A673 (cell line): ENCODE data around the gene ANO4. TPM values are rescaled to one million over a fixed set of nuclear protein-coding genes. Genes with fewer than 3 reads are reported as not detected.

Experiments
- BruUV-seq: library from RNA; stranded (reverse); fragments of 400-500 nt; replicated peaks from 2 replicates; lab custom pipeline; 2021; lab: Mats Ljungman, UMichigan
- CTCF ChIA-PET: fragments of 300-600 bp; sonication (Branson Sonifier 250); formaldehyde crosslinking; loops from one replicate; lab custom pipeline; 2022; ENCODE audit warnings: antibody characterized with exemption; lab: Charles Lee
- POLR2A ChIA-PET: fragments of 300-600 bp; sonication (Branson Sonifier 250); formaldehyde crosslinking; loops from one replicate; lab custom pipeline; 2022; ENCODE audit warnings: antibody characterized with exemption; ENCODE audit not compliant: low non-redundant PET; lab: Charles Lee
- DNase-seq: peaks from one replicate; pipeline ENCODE4 v3.0.0-alpha.2; 2015; ENCODE audit warnings: low spot score
- H3K27ac ChIP-seq: fragments of 200-600 bp; sonication (generic); 2 replicates; pipeline ENCODE4 v1.5.1; 2016; ENCODE audit warnings: mixed run types, low read depth, mild to moderate bottlenecking, mixed read lengths, antibody characterized with exemption, low read length; ENCODE audit not compliant: poor library complexity, severe bottlenecking
- H3K27me3 ChIP-seq: fragments of 200-600 bp; sonication (generic); replicated peaks from 2 replicates; pipeline ENCODE4 v1.6.1; 2017; ENCODE audit warnings: mixed run types, low read depth, mild to moderate bottlenecking, mixed read lengths, antibody characterized with exemption, low read length; ENCODE audit not compliant: insufficient read depth, poor library complexity
- H3K36me3 ChIP-seq: fragments of 200-600 bp; sonication (generic); 2 replicates; pipeline ENCODE4 v1.6.1; 2016; ENCODE audit warnings: mixed run types, mild to moderate bottlenecking, mixed read lengths, antibody characterized with exemption, low read length; ENCODE audit not compliant: insufficient read depth, poor library complexity, severe bottlenecking
- H3K4me1 ChIP-seq: fragments of 200-600 bp; sonication (generic); 2 replicates; pipeline ENCODE4 v1.6.1; 2017; ENCODE audit warnings: mixed run types, mild to moderate bottlenecking, mixed read lengths, antibody characterized with exemption, low read length; ENCODE audit not compliant: insufficient read depth, poor library complexity, severe bottlenecking
- H3K4me3 ChIP-seq: fragments of 200-600 bp; sonication (generic); 2 replicates; pipeline ENCODE4 v1.5.1; 2016; ENCODE audit warnings: low read depth, mixed run types, mild to moderate bottlenecking, mixed read lengths, low read length; ENCODE audit not compliant: poor library complexity, severe bottlenecking
- H3K9me3 ChIP-seq: fragments of 200-600 bp; sonication (generic); 2 replicates; pipeline ENCODE4 v1.6.1; 2016; ENCODE audit warnings: mixed run types, low read depth, mild to moderate bottlenecking, mixed read lengths, antibody characterized with exemption, low read length; ENCODE audit not compliant: poor library complexity, severe bottlenecking
- EZH2 ChIP-seq: fragments of 200-600 bp; sonication (generic); IDR thresholded peaks from 2 replicates; pipeline ENCODE4 v1.6.1; 2017; ENCODE audit warnings: borderline replicate concordance, low read depth, mild to moderate bottlenecking, mixed read lengths, antibody characterized with exemption, low read length; ENCODE audit not compliant: poor library complexity, severe bottlenecking
- intact Hi-C: fragments of 100-400 bp; cut with micrococcal nuclease; formaldehyde crosslinking; loops from one replicate; pipeline ENCODE4 v1.10.0; 2022; ENCODE audit not compliant: unreplicated experiment
- total RNA-seq: library from RNA; stranded (reverse); gene quantifications from 2 replicates; pipeline ENCODE4 v1.2.3, GENCODE V29; 2021
- TF ChIP-seq, protein P1 (sequence below): fragments of 300-800, 200-600 bp; sonication (generic); conservative IDR thresholded peaks from 2 replicates; pipeline ENCODE4 v1.5.1; 2017; ENCODE audit warnings: low read depth, mild to moderate bottlenecking, antibody characterized with exemption, low read length, moderate library complexity, mixed read lengths

The ANO4 gene
- total RNA-seq, 1 experiment from 2014 or later, result 9.3 TPM

DNA sequence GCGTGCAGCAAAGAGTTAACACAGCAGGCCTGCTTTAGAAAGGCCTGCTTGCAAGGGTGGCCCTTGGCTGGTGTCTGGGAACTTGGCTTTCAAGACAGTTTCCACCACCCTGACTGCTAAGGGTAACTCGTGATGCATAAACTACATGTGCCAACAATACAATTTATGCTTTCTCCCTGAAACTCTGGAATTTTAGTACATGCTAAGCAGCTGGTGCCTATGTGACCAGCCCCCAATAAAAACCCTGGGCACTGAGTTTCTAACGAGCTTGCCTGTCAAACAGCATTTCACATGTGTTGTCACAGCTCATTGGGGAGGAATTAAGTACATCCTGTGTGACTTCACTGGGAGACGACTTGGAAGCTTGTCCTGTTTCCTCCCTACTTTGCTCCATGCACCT is 282.3 kb downstream of the ANO4 start:
- no peaks in the 10 kb centered on the region for H3K27me3 ChIP-seq
- H3K4me3 ChIP-seq, result no peak overlapping the region
- no peaks in the 10 kb centered on the region for H3K9me3 ChIP-seq
- POLR2A ChIA-PET, result no interaction called here
- TF ChIP-seq, protein P1, sequence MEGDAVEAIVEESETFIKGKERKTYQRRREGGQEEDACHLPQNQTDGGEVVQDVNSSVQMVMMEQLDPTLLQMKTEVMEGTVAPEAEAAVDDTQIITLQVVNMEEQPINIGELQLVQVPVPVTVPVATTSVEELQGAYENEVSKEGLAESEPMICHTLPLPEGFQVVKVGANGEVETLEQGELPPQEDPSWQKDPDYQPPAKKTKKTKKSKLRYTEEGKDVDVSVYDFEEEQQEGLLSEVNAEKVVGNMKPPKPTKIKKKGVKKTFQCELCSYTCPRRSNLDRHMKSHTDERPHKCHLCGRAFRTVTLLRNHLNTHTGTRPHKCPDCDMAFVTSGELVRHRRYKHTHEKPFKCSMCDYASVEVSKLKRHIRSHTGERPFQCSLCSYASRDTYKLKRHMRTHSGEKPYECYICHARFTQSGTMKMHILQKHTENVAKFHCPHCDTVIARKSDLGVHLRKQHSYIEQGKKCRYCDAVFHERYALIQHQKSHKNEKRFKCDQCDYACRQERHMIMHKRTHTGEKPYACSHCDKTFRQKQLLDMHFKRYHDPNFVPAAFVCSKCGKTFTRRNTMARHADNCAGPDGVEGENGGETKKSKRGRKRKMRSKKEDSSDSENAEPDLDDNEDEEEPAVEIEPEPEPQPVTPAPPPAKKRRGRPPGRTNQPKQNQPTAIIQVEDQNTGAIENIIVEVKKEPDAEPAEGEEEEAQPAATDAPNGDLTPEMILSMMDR, result no peak
- no peak for TF ChIP-seq EZH2
- intact Hi-C loops, result no loop called here
- peaks cover 28% of the 10 kb centered on the region for H3K4me1 ChIP-seq
- peak; percentile 78 for DNase-seq
- H3K36me3 ChIP-seq, result no peaks in the 10 kb centered on the region
- no TSS peak for BruUV-seq
- peak overlapping the region; percentile 62 for H3K27ac ChIP-seq
- CTCF ChIA-PET, result no interaction called here

DNA sequence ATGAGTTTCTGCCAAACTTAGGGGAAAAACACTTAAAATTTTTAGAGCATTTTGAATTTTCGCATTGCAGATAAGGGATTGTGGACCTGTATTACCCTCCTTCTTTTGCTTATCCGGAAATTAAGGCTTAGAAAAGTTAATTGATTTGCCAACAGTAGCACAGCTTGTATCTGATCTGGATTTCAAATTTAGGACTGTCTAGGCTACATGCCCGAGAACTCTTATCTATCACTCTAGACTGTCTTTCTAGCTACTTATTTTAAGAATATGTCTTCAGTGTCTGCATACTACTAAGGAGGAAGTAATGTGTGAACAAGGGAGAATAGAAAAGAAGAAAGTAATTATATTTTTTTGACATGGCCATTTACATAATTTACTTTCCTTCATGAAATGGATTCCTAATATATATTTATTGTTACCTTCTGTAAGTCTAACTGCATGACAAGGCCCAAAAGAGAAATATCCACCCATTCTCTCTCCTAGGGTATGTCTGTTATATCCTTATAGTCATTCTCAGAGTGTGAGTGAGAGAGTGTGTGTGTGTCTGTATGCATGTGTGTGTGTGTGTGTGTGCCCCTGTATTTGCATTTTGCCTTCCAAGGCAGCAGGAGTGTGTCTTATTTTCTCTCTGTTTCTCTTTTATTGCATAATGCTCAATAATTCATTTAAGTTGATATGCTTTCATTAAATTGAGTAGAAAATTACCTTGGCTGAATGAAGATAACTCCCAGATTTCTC is 283.4 kb downstream of the ANO4 start:
- DNase-seq, result peak; percentile 40
- intact Hi-C loops, result no loop called here
- ChIA-PET POLR2A (no interaction called here), CTCF (no interaction called here)
- peaks cover 28% of the 10 kb centered on the region for H3K4me1 ChIP-seq
- peak overlapping the region; percentile 62 for H3K27ac ChIP-seq
- TF ChIP-seq, protein P1, result no peak
- TF ChIP-seq EZH2, result no peak
- no TSS peak for BruUV-seq
- no peak overlapping the region for H3K4me3 ChIP-seq
- no peaks in the 10 kb centered on the region for H3K36me3 ChIP-seq
- H3K9me3 ChIP-seq, result no peaks in the 10 kb centered on the region
- no peaks in the 10 kb centered on the region for H3K27me3 ChIP-seq

DNA sequence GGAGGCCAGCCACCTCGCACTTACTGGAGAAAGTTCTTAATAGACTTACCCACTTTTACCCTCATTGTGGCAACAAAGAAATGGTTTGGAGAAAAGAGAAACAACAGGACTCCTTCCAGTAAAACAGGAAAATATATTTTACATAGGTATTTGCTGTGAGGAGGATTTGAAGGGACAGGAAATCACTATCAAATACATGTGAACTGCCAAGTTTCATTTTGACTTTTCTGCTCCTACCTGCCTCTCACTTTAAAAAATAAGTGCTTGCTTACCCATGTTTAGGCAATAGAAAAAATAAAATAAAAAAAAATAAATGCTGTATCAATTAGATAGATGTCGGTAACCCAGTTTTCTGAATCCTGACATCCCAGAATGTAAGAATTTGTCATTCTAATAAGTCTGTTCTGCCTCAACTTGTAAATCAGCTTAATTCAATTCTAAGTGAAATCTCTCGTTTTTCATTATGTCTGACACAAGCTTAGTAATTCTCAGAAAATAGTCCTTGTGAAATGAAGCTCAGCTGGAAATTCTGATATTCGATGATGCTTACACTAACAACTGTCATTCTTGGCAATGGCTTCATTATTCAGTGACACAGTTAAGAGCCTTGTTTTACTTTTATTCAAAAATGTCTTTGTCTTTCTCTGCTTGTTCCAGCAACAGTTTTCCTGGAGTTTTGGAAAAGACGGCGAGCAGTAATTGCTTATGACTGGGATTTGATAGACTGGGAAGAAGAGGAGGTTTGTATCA is 284.1 kb downstream of the ANO4 start:
- Histone ChIP-seq H3K27me3 (no peaks in the 10 kb centered on the region), H3K27ac (peak overlapping the region; percentile 62), H3K4me1 (peaks cover 28% of the 10 kb centered on the region), H3K36me3 (no peaks in the 10 kb centered on the region), H3K4me3 (no peak overlapping the region), H3K9me3 (no peaks in the 10 kb centered on the region)
- peak; percentile 23 for DNase-seq
- BruUV-seq, result no TSS peak
- intact Hi-C loops, result no loop called here
- POLR2A ChIA-PET, result no interaction called here
- TF ChIP-seq, protein P1, result no peak
- no peak for TF ChIP-seq EZH2
- CTCF ChIA-PET, result no interaction called here
